ENCODE data around the gene SLF1. TPM values are rescaled to one million over a fixed set of nuclear protein-coding genes. Genes with fewer than 3 reads are reported as not detected.

The SLF1 gene
- polyA plus RNA-seq, 1 donor: 20.1 TPM

GRCh38 chr5:94711785-94712184 is 93.3 kb downstream of the SLF1 start:
- no peak for DNase-seq

GRCh38 chr5:94715768-94716167 is 97.3 kb downstream of the SLF1 start:
- no peak for DNase-seq

- DNase-seq: no peak
Measured at GRCh38 chr5:94725142-94725541, 106.7 kb downstream of the SLF1 start.

GRCh38 chr5:94731471-94731870 is 113.0 kb downstream of the SLF1 start:
- no peak for DNase-seq

GRCh38 chr5:94736498-94736897 is 118.0 kb downstream of the SLF1 start:
- no peak for DNase-seq

- no peak for DNase-seq
Measured at GRCh38 chr5:94740286-94740685, 121.8 kb downstream of the SLF1 start.

- no peak for DNase-seq
Measured at GRCh38 chr5:94742852-94743251, 124.4 kb downstream of the SLF1 start.

- no peak for DNase-seq
Measured at GRCh38 chr5:94744906-94745305, 126.4 kb downstream of the SLF1 start.

GRCh38 chr5:94745786-94746730 is 127.6 kb downstream of the SLF1 start:
- DNase-seq: no peak

- no peak for DNase-seq
Measured at GRCh38 chr5:94746731-94747124, 128.3 kb downstream of the SLF1 start.

Other genes with a start within 250 kb of the SLF1 start
- gene KIAA0825, start 65 bp upstream of the SLF1 start, polyA plus RNA-seq (ENCODE audit: insufficient read length): 5.2 TPM